Urinary bladder (tissue), 4 donors: ENCODE results near the gene ADCY5. TPM values are rescaled to one million over a fixed set of nuclear protein-coding genes. Genes with fewer than 3 reads are reported as not detected.

Source experiments
- DNase-seq: peaks from one replicate; pipeline ENCODE4 v3.0.0-alpha.2; 2015; ENCODE audit errors: extremely low spot score
- H3K27ac ChIP-seq: one replicate; pipeline ENCODE4 v1.5.1; 2013; ENCODE audit warnings: low read depth, mild to moderate bottlenecking, moderate library complexity
- H3K36me3 ChIP-seq: one replicate; pipeline ENCODE4 v1.6.1; 2013; ENCODE audit warnings: mild to moderate bottlenecking, moderate library complexity; ENCODE audit not compliant: insufficient read depth
- H3K4me1 ChIP-seq: one replicate; pipeline ENCODE4 v1.6.1; 2013; ENCODE audit warnings: mild to moderate bottlenecking, moderate library complexity; ENCODE audit not compliant: insufficient read depth
- H3K4me3 ChIP-seq: one replicate; pipeline ENCODE4 v1.5.1; 2013; ENCODE audit warnings: low read depth, low read length
- WGBS: extraction: QIAGEN DNeasy Blood & Tissue Kit; methylation state at CpG from one replicate; pipeline ENCODE4 v1.1.7; 2013; 5-methylcytosine and 5-hydroxymethylcytosine counted together
- polyA plus RNA-seq: library from polyadenylated mRNA; stranded (reverse); fragments of 200-250 nt; gene quantifications from one replicate; pipeline ENCODE4 v1.2.3, GENCODE V29; 2013
- total RNA-seq: library from RNA; depleted of rRNA; stranded (reverse); fragments of >200 nt; gene quantifications from one replicate; pipeline ENCODE4 v1.2.3, GENCODE V29; 2014
- donor health status: healthy with polysubstance abuse.
- donor health status: healthy.

Gene ADCY5
- total and polyA plus RNA-seq, 2 donors = 25.1 to 53.1 TPM

DNA sequence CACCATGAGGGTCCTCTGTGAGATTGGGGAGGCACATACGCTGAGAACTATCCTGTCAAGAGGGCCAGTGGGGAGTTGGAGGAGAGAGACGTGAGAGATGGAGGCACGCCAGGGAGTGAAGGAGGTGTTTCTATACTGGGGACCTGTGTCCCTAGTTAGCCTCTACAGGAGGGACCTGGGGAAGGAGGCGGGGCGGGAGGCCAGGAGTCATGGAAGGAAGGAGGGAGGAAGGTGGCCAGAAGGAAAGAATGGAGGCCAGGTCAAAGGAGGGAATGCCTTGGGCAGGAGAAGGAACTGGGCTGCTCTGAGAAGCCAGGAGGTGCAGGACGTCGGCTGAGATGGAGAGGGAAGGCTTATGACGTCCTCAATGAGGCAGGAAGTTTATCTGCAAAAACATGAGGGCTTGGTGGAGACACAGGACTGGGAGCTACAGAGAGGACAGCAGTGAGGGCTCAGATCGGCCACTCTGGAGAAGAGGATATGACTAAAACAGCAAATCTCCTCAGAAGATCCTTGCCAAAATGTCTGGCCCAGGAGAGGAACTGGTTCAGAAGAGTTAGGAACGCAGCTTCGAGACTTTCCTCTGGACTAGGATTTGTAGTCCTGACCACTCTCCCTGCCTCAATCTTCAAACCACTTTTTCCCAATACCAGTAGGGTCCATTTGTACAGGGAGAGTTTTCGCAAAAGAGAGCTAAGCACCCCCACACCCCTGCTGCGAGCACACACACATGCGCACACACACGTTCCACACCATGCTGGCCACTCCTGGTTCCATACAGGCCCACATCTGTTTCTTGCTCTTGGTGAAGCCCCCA is 59.9 kb downstream of the ADCY5 start:
- peak overlapping the region; percentile 19 for H3K27ac ChIP-seq
- no peak overlapping the region for H3K4me3 ChIP-seq
- H3K36me3 ChIP-seq = no peaks in the 10 kb centered on the region
- 65% methylated on average over 15 of the region's 15 CpGs for WGBS
- no peak for DNase-seq
- peaks cover 2% of the 10 kb centered on the region for H3K4me1 ChIP-seq

DNA sequence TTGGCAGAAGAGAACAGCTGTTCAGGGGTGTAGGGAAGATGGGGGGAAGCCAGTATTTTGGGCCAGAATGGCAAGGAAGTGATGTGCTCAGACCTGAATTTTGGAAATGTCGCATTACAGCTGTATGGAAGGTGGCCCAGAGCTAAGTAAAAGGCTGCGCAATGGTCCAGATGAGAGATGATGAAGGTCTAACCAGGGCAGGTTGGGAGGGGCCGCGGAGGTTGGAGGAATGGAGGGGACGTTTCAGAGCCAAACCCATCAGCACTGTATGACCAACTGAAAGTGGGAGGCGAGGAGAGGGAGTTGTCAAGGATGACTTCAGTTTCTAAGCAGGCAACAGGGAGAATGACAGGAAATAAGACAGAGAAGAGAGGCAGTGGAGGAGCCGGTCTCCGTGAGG is 60.8 kb downstream of the ADCY5 start:
- 84% methylated on average over 8 of the region's 8 CpGs for WGBS
- DNase-seq = no peak
- no peaks in the 10 kb centered on the region for H3K36me3 ChIP-seq
- H3K27ac ChIP-seq = peak overlapping the region; percentile 12
- no peak overlapping the region for H3K4me3 ChIP-seq
- H3K4me1 ChIP-seq = peaks cover 5% of the 10 kb centered on the region

DNA sequence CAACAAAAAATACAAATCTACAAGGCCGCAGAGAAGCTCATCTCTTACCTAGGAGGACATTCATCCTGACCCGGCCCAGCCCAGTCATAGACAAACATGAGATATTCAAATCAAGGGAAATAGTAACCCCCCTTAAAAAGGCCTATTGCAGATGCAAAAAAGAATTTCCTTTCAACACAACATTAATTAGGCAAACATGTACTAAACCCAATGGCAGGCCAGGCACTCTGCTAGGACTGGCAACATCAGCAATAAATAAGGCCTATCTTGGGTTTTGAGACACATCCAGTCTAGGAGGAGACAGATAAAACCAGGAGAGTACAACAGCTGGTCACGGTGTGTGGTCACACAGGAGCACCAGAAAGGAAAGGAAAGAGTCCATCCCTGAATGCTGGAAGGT is 61.4 kb downstream of the ADCY5 start:
- H3K27ac ChIP-seq = no peak overlapping the region
- whole genome bisulfite sequencing = 53% methylated on average over 3 of the region's 3 CpGs
- no peak for DNase-seq

GRCh38 chr3:123386477-123387040 is 62.3 kb downstream of the ADCY5 start:
- 24% methylated on average over 11 of the region's 11 CpGs for WGBS
- peak; percentile 57 for DNase-seq
- no peaks in the 10 kb centered on the region for H3K36me3 ChIP-seq
- peaks cover 5% of the 10 kb centered on the region for H3K4me1 ChIP-seq
- H3K4me3 ChIP-seq = no peak overlapping the region
- peak overlapping the region; percentile 40 for H3K27ac ChIP-seq

More for the DNA sequence above, 61.4 kb downstream of the ADCY5 start:
- Histone ChIP-seq H3K4me1 (peaks cover 5% of the 10 kb centered on the region), H3K4me3 (no peak overlapping the region), H3K36me3 (no peaks in the 10 kb centered on the region)

GRCh38 chr3:123385981-123386380 is 62.9 kb downstream of the ADCY5 start:
- no peak overlapping the region for H3K4me3 ChIP-seq
- WGBS = 45% methylated on average over 8 of the region's 8 CpGs
- H3K36me3 ChIP-seq = no peaks in the 10 kb centered on the region
- H3K4me1 ChIP-seq = peaks cover 5% of the 10 kb centered on the region
- H3K27ac ChIP-seq = no peak overlapping the region
- DNase-seq = no peak

- H3K36me3 ChIP-seq = no peaks in the 10 kb centered on the region
- WGBS = 78% methylated on average over 4 of the region's 4 CpGs
- peaks cover 5% of the 10 kb centered on the region for H3K4me1 ChIP-seq
- no peak for DNase-seq
- H3K4me3 ChIP-seq = no peak overlapping the region
- H3K27ac ChIP-seq = no peak overlapping the region
Measured at GRCh38 chr3:123385499-123385898, 63.4 kb downstream of the ADCY5 start.

DNA sequence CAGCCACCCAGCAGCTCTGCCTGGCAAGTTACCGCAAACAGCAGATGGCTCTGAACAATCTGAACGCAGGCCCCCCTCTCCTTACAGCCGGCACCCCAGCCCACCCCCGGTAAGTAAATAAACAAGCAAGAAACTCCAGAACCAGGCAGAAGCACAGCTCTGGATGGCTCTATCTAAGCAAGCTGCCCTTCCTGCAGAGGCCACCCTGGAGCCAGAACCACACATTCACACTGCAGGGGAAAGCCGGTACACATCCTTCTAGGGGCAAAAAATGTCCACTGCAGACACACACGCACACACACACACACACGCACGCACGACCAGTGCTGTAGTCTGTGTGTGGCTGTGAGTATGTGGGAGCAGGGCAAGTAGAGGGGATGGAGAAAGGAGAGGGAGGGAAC is 63.9 kb downstream of the ADCY5 start:
- DNase-seq = no peak
- peaks cover 5% of the 10 kb centered on the region for H3K4me1 ChIP-seq
- WGBS = 23% methylated on average over 9 of the region's 9 CpGs
- H3K36me3 ChIP-seq = no peaks in the 10 kb centered on the region
- H3K4me3 ChIP-seq = no peak overlapping the region
- no peak overlapping the region for H3K27ac ChIP-seq

- WGBS = 84% methylated on average over 8 of the region's 8 CpGs
- no peak overlapping the region for H3K27ac ChIP-seq
- DNase-seq = no peak
- H3K4me3 ChIP-seq = no peak overlapping the region
- peaks cover 5% of the 10 kb centered on the region for H3K4me1 ChIP-seq
- H3K36me3 ChIP-seq = no peaks in the 10 kb centered on the region
Measured at GRCh38 chr3:123384256-123384655, 64.6 kb downstream of the ADCY5 start.

GRCh38 chr3:123383091-123384053 is 65.5 kb downstream of the ADCY5 start:
- DNase-seq = no peak
- Histone ChIP-seq H3K27ac (no peak overlapping the region), H3K36me3 (no peaks in the 10 kb centered on the region), H3K4me1 (peaks cover 5% of the 10 kb centered on the region), H3K4me3 (no peak overlapping the region)
- WGBS = 54% methylated on average over 26 of the region's 26 CpGs

DNA sequence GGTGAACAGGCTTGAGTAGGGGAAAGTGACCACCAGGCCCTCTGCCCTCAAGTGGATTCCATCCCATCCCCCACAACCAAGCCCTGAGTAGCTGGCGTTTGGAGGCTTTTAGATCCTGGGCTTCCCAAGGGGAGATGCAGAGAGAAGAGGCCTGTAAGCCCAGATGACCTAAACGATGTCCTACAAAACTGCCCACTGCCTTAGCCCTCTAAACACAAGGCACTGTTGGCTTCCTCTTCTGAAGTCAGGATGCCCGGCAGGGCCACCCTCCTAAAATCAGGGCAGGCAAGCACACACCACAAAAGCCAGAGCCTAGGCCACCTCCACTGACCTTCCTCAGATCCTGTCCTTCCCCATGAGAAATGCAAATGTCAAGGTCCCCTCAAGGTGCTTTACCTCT is 68.6 kb downstream of the ADCY5 start:
- WGBS = 76% methylated on average over 3 of the region's 3 CpGs
- no peak overlapping the region for H3K27ac ChIP-seq
- H3K4me3 ChIP-seq = no peak overlapping the region
- DNase-seq = no peak
- peaks cover 2% of the 10 kb centered on the region for H3K4me1 ChIP-seq
- no peaks in the 10 kb centered on the region for H3K36me3 ChIP-seq

DNA sequence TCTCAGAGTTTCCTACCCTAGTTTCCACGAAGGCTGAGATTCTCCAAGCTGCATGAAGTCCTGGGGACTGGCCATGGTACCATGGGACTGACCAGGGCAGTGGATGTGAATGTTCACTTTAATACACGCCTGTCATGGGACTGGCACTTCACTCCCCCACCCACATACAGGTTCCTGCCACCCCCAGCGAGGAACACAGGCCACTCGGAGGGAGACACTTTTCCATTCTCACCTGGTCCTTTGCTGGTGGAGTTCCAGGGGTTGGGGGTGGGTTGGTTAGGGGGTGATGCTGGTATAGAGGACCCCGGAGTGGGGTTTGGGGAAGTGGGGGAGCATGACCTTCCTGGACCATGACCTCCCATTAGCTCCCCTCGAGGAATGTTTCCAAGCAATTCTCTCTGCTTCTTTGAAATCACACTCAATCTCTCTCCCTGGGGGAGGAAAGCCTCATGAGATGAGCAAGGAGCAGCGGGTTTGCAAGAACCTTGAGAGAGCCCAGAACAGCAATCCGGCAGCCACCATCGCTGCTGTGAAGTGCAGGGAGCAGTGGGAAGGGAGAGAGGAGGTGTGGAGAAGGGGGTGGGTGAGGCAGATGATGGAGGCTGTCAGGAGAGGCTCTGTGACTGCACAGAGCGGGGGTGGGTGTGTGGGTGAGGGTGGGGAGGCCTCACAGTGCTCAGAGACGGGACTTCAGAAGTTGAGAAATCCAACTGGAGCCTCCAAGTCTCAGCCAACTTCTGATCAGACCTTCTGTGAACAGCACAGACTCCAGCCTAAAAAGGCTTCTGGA is 69.7 kb downstream of the ADCY5 start:
- H3K27ac ChIP-seq = no peak overlapping the region
- no peak overlapping the region for H3K4me3 ChIP-seq
- H3K4me1 ChIP-seq = peaks cover 2% of the 10 kb centered on the region
- WGBS = 88% methylated on average over 11 of the region's 11 CpGs
- no peaks in the 10 kb centered on the region for H3K36me3 ChIP-seq
- DNase-seq = no peak

DNA sequence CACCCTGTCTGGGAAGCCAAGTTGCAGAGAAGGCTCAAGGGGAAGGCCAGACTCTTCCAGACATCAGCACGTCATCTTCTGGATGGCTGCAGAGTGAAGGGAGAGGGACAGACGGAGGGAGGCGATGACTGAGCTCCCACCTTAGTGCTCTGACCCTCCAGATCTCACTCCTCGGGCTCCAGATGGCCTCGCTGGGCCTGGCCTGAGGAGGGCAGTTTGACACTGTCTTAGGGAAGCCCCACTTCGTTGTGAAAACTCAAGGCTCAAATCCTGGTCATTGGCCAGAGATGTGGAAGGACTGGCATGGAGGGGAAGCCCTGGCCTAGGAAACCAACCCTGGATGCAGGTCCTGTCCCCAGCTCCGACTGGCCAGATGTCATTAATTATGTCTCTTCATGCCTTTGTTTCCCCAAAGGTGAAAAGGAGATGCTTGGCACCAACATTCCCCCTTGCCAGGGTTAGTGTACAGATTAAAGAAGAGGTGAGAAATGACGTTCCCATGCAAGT is 70.4 kb downstream of the ADCY5 start:
- H3K36me3 ChIP-seq = no peaks in the 10 kb centered on the region
- no peak overlapping the region for H3K27ac ChIP-seq
- H3K4me3 ChIP-seq = no peak overlapping the region
- H3K4me1 ChIP-seq = no peaks in the 10 kb centered on the region
- 81% methylated on average over 8 of the region's 8 CpGs for WGBS
- no peak for DNase-seq

DNA sequence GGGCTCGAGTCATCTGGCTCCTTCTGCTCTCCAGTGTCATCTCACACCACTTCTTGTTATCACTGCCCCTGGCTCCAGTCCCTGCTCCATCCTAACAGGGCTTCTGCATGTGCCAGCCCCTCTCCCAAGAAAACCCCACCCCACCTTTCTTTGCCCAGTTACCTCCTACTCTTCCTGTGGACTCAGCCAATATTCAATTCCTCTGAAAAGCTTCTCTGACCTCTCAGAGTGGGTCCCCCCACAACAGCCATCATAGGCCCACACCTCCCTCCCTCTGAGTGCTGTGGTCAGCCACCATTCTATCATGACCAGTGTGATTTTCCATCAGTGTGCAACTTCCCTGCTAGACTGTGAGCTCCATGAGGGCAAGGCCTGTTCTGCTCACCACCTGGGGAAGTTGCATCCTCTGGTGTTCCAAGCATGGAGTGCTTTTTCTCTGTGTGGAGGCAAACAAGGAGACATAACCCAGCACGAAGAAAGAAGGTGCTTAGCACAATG is 71.6 kb downstream of the ADCY5 start:
- no peak overlapping the region for H3K4me3 ChIP-seq
- DNase-seq = no peak
- no peaks in the 10 kb centered on the region for H3K4me1 ChIP-seq
- WGBS = 48% methylated on average over 2 of the region's 2 CpGs
- H3K27ac ChIP-seq = no peak overlapping the region
- H3K36me3 ChIP-seq = no peaks in the 10 kb centered on the region
